EL (cell line): ENCODE data around the gene CNTN6.

ENCODE experiments used
- DNase-seq: peaks from one replicate; pipeline ENCODE4 v3.0.0-alpha.2; 2016

The CNTN6 gene

DNA sequence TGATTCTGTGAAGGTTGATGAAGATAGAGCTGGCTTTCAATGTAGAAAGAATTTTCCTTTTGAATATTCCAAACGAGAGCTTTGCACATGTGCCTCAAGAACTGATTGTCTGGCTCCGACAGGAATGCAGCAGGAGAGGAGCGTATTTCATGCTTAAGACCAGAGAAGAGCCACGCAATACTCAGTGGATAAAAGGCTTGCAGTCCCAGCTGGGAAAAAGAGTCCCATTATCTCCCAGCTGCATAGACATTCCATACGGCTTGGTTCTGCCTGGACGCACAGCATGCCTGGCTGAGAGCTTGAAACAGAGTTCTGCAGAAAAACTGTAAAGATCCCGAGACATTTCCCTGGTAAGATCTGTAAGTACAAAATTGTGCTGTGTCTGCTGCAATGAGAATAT lies at the start of gene CNTN6:
Gene CNTN6 (plus strand): TSS at position 254 of the 400 bp plus-strand sequence. CDS start 54,985 bp downstream, outside the sequence.
- no peak for DNase-seq

DNA sequence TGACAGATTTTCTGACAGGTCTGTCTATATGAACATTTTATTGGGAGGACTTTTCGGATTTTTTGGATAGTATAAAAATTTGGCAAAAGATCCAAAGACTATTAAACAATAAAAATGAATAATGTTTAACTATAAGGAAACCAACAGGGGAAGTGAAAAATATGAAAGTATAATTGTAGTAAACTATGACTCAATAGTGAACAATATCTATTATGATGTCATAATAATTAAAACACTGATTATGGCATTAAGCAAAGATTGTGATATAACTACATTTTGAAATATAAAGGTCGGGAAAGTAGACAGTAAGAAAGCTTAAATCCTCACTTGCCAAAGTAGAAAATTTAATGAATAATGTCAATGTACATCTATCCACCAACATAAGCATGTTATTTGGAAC lies 44.3 kb upstream of the CNTN6 start:
- DNase-seq = no peak

DNA sequence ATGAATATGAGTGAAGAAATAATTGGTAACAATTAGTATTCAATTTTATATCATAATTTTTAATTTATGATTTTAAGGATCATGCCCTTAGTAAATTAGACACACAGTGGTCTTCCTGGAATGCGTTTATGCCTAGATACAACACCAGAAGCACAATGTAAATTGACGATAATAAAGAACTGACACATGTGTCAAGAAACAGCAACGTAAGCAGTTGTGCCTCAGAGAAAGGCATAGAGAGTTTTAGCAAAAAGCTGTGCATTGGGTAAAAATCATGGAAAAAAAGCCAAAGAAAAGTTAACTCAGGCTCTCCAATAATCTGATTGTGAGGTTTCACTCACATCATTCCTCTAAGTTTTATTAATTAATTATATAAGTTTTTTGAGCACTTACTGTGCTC lies 37.0 kb upstream of the CNTN6 start:
- no peak for DNase-seq

DNA sequence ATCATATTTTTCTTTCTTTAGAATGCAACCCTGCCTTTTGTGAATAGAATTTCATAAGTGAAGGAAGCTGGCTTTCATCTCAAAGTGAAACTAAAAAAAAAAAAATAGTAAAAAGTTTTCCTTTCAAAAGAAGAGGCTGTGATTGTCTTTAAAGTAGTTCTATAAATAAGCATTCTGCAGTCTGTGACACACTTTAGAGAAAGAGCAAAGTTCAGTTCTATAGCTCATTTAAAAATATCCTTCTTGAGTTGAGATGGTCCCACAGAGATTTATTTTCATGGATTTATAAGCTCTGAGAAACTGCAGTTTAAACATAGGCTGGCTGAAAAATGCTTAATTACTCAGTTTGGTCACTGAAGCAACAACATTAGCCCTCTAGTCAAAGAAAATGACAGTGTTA lies 36.1 kb upstream of the CNTN6 start:
- DNase-seq = no peak

DNA sequence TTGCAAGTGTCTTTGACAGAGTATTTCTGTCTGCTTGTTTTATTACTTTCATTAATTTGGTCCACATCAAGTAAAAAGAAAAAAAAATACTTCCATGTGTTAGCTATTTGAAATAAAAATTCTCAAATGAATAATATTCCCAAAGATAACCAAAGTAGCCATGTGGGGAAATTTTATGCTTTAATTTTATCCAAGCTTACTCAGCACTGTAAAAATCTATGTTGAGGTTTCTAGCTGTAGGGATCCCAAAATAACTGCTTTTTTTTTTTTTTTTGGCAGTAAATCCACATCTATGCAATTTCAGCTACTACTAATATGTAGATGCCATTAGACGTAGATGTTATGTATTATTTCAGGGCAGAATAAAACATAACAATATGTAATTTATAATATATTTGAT lies 35.4 kb upstream of the CNTN6 start:
- DNase-seq = no peak

DNA sequence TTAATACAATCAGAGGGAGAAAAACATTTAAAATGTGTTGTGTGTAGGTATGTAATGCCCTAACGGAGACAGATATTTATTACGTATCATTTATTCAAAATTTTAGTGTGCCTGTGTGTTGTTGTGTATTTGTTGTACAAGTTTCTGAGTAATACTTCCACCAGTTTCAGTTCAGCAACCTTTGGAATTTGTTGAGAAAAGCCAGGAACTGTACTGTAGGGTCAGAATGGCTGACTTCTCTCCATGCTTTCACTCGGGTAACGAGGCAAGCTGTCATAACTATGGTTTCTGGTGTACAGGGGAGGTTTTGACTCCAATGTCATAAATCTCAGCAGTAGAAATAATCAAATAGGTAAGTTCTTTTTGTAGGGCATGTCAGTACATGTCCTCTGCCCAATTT lies 23.8 kb upstream of the CNTN6 start:
- DNase-seq = no peak

DNA sequence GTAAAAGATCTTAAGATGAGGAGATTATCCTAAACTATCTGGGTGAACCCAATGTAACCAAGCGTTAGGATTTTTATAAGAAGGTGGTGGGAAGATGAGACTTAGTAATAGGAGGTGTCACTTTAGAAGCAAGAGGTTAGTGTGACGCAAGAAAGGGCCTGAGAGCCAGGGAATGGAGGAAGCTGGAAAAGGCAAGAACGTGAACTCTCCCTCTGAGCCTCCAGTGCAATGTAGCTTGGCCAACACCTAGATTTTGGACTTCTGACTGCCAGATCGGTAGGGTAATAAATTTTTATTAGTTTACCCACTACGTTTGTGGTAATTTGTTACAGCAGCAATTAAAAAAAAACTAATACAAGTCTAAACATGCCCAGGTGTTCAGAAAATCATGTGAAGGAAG lies 20.8 kb upstream of the CNTN6 start:
- DNase-seq = no peak

DNA sequence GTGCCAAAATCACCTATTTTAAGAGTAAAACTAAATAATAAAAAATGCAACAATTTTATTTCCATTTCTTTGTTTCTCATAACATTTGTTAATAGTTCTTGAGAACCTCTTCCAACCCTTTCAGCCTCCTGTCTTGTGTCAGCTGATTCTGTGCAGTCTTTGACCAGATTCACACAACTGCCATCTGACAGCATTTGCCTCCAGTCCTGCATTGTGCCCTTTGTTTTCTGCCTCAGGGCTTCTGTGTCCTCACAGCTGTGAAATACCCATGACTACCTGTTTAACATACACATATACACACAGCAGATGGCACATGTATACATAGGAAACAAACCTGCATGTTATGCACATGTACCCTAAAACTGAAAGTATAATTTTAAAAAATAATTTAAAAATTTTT lies 13.2 kb upstream of the CNTN6 start:
- no peak for DNase-seq

DNA sequence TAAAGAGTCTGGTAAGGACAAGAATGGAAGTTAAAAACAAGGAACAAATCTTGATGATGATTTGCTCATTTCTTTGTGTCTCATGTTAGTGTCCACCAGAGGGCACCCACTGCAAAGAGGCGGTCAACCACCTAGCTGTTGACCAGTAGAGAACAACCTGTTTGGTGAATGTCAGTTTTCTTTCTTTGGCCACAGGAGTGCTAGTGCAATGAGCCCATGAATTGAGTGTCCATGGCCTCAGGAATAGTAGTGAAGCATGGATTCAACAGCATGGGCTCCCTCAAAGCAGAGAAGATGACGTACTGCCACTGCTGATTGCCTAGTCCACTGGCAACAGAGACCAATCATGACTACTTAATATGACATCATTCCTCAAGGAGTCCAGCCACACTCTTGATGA lies 10.7 kb upstream of the CNTN6 start:
- no peak for DNase-seq

DNA sequence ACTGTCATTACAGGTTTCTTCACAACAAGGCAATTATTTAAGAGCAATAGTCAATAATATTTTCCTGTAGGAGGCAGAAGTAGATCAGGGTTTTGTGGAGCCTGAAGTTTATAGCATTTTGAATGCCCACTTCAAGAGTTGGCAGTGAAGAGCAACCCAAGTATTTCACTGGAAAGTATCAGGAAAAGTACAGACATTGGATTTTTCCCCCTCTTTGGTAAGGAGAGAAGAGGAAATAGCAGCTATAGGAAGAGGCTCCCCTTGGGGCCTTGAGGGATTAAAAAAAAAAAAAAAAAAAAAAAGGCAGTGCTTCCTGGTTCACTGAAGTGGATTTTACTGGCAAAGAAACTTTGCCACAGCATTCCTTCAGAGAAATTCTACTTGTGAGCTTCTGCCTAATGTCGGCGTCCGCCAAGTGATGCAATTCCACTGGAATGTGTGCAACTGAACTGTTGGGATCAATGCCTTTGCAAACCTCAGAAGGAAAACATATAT lies 5.7 kb upstream of the CNTN6 start:
- no peak for DNase-seq

DNA sequence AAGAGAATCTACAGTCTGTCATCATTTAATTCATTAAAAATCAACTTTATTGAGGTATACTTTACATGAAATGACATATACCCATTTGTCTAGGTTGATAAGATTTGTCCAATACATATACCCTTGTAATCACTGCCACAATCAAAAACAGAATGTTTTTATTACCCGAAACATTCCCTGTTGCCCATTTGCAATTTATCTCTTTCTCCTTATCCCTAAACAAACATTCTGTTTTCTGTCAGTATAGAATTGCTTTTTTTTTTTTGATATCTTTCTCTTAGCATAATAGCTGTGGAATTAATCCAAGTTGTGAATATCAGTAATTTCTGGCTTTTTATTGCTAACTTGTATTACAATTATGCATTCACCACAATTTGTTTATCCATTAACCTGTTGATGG lies 4.3 kb upstream of the CNTN6 start:
- no peak for DNase-seq

DNA sequence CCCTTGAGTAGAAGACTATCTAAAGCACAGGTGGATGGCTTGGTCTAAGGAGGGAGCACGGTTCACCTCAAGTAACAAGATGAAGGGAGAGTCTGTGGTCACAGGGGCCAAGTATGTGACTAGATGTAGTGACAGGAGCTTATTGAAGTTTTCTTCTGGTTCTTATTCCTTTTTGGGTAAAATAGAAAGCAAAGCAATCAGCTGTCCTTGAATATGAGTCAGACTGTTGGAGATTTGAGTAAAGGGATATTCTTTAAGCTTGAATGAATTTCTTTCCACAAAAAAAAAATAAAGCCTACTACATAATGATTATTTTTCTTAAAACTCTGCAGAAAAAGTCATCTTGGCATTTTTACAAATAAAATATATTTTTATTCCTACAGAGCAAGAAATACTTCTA lies 1.5 kb upstream of the CNTN6 start:
- no peak for DNase-seq

DNA sequence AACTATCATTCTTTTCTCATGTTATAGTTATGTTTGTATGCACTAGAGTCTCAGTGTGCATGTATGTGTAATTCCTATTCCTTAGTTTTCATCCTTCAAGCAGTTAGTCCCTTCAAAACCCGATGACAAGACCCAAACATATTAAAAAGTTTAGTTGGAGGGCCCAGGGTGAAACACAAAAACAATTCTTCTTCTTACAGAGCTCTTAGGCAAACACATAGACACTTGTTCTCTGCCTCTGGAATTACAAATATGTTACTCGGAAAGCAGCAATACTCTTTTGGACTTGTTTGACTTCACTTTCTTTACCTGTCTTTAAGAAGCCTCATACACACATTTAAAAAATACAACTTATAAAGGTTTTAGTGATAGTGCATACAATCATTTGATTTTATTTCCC lies 763 bp upstream of the CNTN6 start:
- DNase-seq = no peak

DNA sequence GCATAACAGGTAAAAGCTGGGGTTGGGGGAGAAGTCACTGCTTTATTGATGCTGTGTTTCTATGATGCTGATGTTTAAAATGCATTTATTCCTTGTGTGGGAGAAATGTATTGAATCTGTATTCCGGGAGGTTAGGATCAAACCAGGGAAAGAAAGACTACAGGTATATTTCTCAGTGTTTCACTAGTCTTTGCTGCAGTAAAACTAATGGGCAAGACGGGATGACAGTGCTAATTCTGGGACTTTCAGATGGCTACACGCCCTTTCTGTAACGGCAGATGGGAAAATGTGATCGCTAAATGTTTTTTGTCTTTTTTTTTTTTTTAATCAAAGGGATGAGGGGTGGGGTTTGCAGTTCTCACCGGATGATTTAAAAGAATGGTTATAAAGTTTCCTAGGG lies 393 bp downstream of the CNTN6 start:
- DNase-seq = no peak

DNA sequence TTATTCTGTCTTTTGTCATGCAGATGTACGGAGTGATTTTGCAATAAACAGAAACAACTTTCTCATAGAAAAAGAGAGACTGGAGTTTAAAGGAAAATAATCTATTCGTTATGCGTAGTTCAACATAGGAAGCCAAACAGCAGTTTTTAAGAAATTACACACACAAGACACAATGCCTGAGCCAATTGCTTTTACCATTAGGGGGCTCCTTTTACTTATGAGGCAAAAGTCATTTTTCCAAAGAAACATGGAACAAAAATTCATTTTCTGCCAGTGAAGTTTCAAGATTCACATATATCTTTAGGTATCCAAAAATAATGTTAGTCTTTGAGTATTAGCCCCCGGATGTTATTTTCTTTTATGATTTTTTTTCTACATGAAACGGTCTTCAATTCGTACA lies 10.7 kb downstream of the CNTN6 start:
- DNase-seq = no peak

DNA sequence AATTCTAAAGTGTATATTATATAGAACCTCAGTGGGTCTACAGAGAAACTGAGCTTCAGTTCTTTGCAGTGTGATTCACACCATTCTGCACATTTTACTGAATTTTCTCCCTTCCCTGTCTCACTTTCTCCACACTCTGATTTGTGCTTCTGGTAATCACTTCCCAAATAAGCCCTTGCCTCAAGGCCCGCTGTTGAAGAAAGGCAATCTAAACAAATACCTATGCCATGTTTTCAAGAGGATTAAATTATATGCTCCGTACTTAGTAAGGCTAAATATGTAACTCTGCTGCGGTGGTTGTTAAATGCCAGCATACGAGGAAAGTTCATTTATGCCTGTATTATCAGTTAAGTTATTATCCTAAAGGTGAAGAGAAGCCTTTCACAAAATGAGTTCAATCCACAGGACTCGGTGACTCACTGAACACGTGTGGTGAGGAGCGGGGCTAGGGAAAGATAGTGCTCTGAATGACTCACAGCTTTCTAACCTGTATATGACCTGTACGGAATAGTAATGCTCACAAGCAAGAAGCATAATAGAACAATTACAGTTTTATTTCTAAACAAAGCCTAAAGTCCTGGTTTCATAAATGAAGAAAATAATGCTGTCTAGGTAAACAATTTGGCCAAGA lies 25.1 kb downstream of the CNTN6 start:
- DNase-seq = no peak

DNA sequence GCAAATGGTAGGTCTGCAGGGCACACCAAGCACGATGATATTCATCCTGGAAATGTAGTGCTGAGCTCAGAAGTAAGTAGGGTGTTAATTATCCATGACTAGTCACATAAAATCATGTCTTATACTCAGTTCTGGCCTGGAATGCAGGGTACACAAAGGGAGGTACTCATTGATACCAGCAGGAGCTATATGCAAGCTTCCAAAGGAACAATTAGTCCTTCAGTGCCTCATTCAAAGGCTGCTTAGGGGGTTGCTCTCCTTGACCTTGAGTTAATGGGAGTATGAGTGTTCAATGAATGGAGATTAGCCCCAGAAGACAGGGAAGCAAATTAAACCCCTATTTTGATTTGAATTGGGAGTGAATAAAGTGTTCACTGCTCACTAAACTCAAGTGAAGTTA lies 38.3 kb downstream of the CNTN6 start:
- no peak for DNase-seq

DNA sequence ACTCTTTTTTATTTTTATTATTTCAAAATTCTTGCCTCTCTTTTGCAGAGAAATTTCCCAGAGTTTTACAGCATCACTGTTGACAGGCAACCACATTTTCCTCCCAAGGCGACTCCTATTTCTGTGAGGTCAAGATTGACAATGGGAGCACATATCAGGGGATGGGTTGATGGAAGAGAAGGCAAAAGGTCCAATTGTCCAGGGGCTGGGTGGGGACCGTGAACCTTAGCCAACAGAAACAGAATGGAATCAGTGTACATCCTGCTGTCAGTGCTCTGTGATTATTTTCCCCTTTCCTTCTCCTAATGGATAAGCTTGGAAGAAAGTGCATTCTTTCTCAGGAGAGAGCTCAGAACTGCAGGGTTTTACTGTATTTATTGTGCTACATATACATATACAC lies 42.4 kb downstream of the CNTN6 start:
- no peak for DNase-seq

DNA sequence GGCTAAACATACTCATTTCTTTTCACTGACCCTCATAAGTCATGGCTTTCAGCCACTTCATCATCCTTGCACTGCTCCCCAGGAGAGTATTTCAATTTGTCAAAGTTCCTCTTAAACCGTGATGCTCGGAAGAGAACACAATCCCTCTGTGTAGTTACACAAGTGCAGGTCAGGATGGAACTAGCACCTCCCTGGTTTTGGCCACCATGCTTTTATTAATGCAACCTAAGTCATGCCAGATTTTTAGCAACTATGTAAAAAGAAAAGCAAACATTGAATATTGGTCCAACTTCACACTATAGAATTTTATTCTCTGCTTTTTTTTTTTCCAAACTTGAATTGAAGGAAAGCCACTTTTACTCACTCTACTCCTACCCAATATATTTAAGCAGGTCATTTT lies 45.2 kb downstream of the CNTN6 start:
- no peak for DNase-seq

DNA sequence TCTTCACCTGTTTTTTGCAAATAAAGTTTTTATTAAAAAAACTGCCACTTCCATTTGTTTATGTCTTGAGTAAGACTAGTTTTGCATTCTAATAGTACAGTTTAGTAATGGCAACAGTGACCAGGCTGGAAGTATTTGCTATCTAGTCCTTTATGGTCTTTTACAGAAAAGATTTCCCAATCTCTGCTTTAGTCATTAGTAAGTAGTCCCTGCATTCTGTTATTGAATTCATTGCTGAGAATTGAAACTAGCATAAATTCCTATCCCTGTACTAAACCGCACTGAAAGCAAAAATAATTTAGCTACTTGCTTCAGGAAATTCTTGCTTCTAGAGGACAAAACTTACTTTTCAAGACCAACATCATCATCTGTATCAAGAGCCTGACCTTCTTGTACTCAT lies 46.2 kb downstream of the CNTN6 start:
- no peak for DNase-seq

DNA sequence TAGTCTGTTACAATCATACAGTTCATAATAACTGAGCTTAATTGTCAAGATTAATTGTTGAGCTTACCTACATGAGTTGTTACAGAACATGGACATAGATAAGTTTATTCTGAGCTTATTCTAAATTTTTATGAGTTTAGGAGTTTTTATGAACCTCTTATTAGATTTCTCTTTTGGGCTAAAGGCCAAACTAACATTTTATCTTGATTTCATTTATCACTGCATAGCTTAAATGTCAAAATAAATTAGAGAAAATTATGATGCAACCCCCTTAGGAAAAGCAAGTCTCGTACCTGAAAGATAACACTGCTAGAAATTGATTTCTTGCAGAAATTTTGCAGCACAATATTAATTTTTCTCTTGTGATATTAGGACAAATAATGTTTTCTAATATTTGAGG lies 54.5 kb downstream of the CNTN6 start:
- no peak for DNase-seq

DNA sequence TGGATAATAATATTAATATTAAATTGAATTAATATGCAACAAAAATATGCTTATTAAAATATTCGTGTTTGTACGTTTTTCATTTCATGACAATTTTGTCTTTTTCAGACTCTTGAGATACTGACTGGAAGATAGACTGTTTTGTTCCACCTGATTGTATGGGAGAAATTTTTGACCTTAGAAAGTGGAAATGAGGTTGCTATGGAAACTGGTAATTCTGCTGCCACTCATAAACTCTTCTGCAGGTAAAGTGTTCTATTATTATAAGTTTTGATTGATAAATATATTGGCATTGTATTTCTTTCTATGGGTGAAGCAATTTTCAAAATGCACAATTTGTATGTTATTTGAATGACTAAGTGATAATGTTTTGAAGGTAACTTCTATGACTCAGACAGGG lies 55.0 kb downstream of the CNTN6 start:
- DNase-seq = no peak

DNA sequence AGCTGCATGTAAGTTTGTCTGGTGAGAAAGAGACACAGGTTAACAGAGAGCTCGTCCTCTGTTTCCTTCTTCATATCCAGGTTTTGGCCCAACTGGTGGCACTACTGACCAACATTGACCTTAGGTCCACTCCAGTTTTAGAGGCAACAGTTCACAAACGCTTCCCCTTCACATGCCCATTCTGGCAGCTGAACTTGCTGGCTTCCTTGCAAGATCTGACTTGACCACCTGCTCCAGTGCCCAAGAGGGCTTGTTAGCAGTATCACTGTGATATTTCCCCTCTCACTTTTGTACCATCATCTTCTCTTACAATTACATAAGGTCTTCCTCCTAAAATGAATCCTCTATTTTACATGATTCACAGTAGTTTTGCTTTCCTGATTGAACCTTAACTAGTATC lies 71.3 kb downstream of the CNTN6 start:
- no peak for DNase-seq

DNA sequence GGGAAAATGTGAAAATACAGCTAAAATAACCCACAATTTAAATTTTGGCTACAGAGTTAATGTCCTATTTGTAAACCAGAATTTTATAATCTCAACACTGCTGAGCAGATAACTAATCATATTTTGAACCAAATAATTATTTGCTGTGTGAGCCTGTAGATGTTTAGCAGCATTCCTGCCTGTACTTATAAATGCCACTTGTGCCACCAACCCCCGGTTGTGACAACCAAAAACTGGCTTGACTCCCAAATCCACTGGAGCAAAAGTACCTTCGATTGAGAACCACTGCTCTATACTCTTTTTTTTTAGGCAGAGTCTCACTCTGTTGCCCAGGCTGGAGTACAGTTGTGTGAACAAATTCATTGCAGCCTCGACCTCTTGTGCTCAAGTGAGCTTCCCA lies 78.5 kb downstream of the CNTN6 start:
- no peak for DNase-seq

DNA sequence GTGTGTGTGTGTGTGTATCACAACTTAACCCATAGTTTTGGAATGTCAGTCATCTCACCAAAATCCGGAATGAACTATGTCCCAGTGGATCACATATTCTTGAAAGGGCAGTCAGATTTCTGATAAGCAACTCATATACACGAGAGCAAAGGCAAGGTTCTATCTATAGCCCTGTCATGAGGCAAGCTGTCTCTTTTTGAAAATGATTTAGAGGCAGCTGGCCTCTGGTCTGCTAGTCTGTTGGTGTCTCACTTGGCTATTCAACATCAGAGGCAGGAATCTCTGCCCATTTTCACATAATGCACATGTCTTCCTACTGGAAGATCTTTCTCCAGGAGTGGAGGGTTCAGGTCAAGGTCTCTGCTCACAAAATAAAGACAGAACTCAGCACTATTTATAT lies 79.8 kb downstream of the CNTN6 start:
- no peak for DNase-seq

DNA sequence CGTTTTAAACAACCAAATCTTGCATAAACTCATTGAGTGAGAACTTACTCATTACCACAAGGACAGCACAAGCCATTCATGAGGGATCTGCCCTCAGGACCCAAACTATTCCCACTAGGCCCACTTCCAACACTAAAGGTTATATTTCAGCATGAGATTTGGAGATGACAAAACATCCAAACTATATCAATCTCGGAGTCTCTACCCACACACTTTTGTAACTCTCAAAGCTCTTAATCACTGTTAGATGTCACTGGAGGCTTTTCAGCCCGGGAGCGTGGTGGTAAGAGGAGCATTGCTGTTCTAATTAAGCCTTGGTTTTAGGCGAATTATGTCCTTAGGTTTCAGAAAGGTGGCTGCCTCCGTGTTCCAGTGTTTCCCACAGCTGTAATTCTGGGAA lies 86.3 kb downstream of the CNTN6 start:
- DNase-seq = no peak
